LNCAP (cell line): ENCODE measurements around the gene PLPPR5.

Experiments used
- CTCF ChIP-seq: fragments of 450-650 bp; IDR thresholded peaks from 2 replicates; pipeline ENCODE4 v1.5.1; 2017; ENCODE audit warnings: mild to moderate bottlenecking

PLPPR5 gene

DNA sequence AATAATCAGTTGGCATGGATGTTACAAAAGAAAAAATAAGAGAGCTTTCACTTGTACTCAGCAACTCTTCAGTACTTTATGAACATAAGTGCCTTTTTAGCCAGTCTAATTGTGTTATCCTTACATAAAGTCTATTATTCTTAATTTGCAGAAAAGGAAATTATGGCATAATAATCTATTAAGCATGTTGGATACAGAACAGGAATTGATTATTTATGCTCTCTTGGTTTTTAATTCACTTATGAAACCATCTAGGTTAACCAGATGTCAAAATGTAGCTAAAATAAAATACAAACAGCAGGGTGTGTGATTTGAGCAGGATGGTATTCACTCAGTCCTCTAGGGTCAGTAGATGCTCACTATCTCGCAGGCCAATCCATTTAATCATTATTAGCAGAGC is 79.7 kb downstream of the PLPPR5 start:
- TF ChIP-seq CTCF = no peak

- TF ChIP-seq CTCF = no peak
Measured at GRCh38 chr1:98923667-98924066, 81.0 kb downstream of the PLPPR5 start.

- TF ChIP-seq CTCF = no peak
Measured at GRCh38 chr1:98921817-98922216, 82.8 kb downstream of the PLPPR5 start.

GRCh38 chr1:98920441-98921110 is 84.1 kb downstream of the PLPPR5 start:
- no peak for TF ChIP-seq CTCF

DNA sequence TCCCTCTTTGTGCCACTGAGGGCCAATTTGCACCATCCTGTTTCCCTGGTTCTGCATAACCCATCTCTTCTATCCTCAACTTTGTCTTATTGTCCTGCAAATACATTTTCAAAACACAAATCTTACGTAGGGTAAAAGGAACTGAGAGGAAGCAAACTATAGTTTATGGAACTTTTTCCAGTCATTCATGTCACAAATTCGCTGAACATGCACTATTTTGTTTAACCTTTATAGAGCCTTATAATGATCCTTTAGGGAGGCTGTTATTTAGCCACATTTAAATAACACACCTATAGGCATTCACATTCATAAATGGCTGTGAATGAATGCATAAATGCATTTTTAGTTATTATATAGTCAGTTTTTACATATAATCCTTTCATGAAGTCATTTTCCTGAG is 85.0 kb downstream of the PLPPR5 start:
- TF ChIP-seq CTCF = no peak

- TF ChIP-seq CTCF = no peak
Measured at GRCh38 chr1:98919211-98919610, 85.5 kb downstream of the PLPPR5 start.

GRCh38 chr1:98914547-98914946 is 90.1 kb downstream of the PLPPR5 start:
- no peak for TF ChIP-seq CTCF

DNA sequence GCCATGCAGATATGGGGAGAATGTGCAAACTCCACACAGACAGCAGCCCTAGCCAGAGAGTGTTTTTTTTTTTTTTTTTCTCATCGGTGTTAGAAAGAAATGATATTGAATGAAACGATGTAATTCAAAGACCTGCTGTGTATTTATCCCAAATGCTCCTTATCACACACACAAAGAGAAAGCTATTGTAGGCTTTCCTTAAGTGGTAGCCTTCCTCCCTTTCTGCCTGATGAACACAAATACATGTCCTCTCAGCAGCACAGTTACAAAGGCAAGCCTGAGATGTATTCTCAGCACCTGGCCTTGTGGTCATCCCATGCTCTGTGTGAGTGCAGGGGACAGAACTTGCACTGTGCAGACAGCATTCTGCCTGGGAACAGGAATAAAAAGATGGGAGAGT is 93.8 kb downstream of the PLPPR5 start:
- TF ChIP-seq CTCF = no peak
